ENCODE data around the gene CA9. TPM values are rescaled to one million over a fixed set of nuclear protein-coding genes. Genes with fewer than 3 reads are reported as not detected.

CA9 gene
- total RNA-seq, 1 experiment from 2014 or later = 3.2 TPM

DNA sequence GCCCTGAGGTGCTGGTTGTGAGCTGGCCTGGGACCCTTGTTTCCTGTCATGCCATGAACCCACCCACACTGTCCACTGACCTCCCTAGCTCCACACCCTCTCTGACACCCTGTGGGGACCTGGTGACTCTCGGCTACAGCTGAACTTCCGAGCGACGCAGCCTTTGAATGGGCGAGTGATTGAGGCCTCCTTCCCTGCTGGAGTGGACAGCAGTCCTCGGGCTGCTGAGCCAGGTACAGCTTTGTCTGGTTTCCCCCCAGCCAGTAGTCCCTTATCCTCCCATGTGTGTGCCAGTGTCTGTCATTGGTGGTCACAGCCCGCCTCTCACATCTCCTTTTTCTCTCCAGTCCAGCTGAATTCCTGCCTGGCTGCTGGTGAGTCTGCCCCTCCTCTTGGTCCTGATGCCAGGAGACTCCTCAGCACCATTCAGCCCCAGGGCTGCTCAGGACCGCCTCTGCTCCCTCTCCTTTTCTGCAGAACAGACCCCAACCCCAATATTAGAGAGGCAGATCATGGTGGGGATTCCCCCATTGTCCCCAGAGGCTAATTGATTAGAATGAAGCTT is 6.1 kb downstream of the CA9 start:
- H3K36me3 ChIP-seq = peaks cover 26% of the 10 kb centered on the region
- H3K4me3 ChIP-seq = no peak overlapping the region
- no peaks in the 10 kb centered on the region for H3K4me1 ChIP-seq
- H3K27me3 ChIP-seq = no peaks in the 10 kb centered on the region
- DNase-seq = no peak
- no peak overlapping the region for H3K27ac ChIP-seq
- H3K9me3 ChIP-seq (replicated peaks) = no peaks in the 10 kb centered on the region

GRCh38 chr9:35680331-35681105 is 6.8 kb downstream of the CA9 start:
- no peaks in the 10 kb centered on the region for H3K27me3 ChIP-seq
- no peaks in the 10 kb centered on the region for H3K9me3 ChIP-seq (replicated peaks)
- no peak for DNase-seq

GRCh38 chr9:35681341-35682002 is 7.7 kb downstream of the CA9 start:
- Histone ChIP-seq H3K9me3 (replicated peaks) (no peaks in the 10 kb centered on the region), H3K4me3 (no peak overlapping the region), H3K36me3 (peaks cover 41% of the 10 kb centered on the region), H3K4me1 (no peaks in the 10 kb centered on the region), H3K27ac (no peak overlapping the region), H3K27me3 (no peaks in the 10 kb centered on the region)
- DNase-seq = no peak

More at GRCh38 chr9:35680331-35681105, 6.8 kb downstream of the CA9 start:
- peaks cover 33% of the 10 kb centered on the region for H3K36me3 ChIP-seq
- no peak overlapping the region for H3K27ac ChIP-seq
- H3K4me3 ChIP-seq = no peak overlapping the region
- no peaks in the 10 kb centered on the region for H3K4me1 ChIP-seq

DNA sequence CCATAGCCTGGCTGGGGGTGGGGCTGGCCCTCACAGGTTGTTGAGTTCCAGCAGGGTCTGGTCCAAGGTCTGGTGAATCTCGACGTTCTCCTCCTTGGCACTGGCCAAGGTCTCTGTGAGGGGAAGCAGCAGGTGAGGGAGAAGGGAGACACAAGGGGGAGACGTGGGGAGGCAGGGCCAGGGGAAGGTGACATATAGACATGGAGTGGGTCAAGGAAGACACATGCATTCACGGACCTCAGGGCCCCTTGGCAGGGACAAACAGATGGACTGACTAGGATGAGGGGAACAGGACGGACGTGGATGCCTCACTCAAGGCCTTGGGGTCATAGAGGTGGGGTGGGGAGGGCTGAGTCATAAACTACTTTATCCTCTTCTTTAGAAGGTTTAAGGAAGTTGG is 8.3 kb downstream of the CA9 start:
- DNase-seq = no peak
- Histone ChIP-seq H3K27ac (no peak overlapping the region), H3K36me3 (peaks cover 41% of the 10 kb centered on the region), H3K9me3 (replicated peaks) (no peaks in the 10 kb centered on the region), H3K4me1 (no peaks in the 10 kb centered on the region; the same call in 1 of the 2 replicates), H3K4me3 (no peak overlapping the region), H3K27me3 (no peaks in the 10 kb centered on the region)

GRCh38 chr9:35682520-35683315 is 9.0 kb downstream of the CA9 start:
- Histone ChIP-seq H3K4me1 (peaks cover 5% of the 10 kb centered on the region), H3K9me3 (replicated peaks) (no peaks in the 10 kb centered on the region), H3K27ac (no peak overlapping the region), H3K4me3 (no peak overlapping the region), H3K36me3 (peaks cover 48% of the 10 kb centered on the region), H3K27me3 (no peaks in the 10 kb centered on the region)
- DNase-seq = no peak

- no peak for DNase-seq
- H3K9me3 ChIP-seq (replicated peaks) = no peaks in the 10 kb centered on the region
- H3K27ac ChIP-seq = no peak overlapping the region
- H3K27me3 ChIP-seq = no peaks in the 10 kb centered on the region
- H3K4me1 ChIP-seq = peaks cover 11% of the 10 kb centered on the region
- H3K4me3 ChIP-seq = no peak overlapping the region
- H3K36me3 ChIP-seq = peaks cover 53% of the 10 kb centered on the region
Observed at GRCh38 chr9:35683323-35683722, 9.6 kb downstream of the CA9 start.

DNA sequence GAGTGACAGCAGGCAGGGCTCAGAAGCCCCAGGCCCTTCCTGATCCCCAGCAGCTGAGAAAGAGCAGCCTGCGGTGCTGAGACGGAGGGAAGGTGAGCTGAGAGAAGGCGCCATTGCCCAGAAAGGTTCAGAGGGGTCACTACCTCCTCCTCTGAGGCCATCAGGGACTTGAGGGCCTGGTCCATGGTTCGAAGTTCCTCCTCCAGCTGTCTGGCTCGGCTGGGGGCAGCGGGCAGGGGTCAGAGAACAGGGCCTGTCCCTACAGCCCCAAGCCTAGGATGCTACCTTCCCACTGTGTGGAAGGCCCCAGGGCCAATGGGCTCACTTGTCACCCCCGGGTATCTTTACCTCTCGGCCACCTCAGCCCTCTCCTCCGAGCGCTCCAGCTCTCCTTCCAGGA is 11.2 kb downstream of the CA9 start:
- Histone ChIP-seq H3K4me3 (no peak overlapping the region), H3K4me1 (peaks cover 13% of the 10 kb centered on the region), H3K9me3 (replicated peaks) (no peaks in the 10 kb centered on the region), H3K27me3 (no peaks in the 10 kb centered on the region), H3K36me3 (peaks cover 53% of the 10 kb centered on the region), H3K27ac (no peak overlapping the region)
- no peak for DNase-seq

GRCh38 chr9:35685506-35685905 is 11.8 kb downstream of the CA9 start:
- Histone ChIP-seq H3K9me3 (replicated peaks) (no peaks in the 10 kb centered on the region), H3K27ac (no peak overlapping the region), H3K36me3 (peaks cover 53% of the 10 kb centered on the region), H3K4me3 (no peak overlapping the region), H3K4me1 (peaks cover 13% of the 10 kb centered on the region), H3K27me3 (no peaks in the 10 kb centered on the region)
- no peak for DNase-seq

DNA sequence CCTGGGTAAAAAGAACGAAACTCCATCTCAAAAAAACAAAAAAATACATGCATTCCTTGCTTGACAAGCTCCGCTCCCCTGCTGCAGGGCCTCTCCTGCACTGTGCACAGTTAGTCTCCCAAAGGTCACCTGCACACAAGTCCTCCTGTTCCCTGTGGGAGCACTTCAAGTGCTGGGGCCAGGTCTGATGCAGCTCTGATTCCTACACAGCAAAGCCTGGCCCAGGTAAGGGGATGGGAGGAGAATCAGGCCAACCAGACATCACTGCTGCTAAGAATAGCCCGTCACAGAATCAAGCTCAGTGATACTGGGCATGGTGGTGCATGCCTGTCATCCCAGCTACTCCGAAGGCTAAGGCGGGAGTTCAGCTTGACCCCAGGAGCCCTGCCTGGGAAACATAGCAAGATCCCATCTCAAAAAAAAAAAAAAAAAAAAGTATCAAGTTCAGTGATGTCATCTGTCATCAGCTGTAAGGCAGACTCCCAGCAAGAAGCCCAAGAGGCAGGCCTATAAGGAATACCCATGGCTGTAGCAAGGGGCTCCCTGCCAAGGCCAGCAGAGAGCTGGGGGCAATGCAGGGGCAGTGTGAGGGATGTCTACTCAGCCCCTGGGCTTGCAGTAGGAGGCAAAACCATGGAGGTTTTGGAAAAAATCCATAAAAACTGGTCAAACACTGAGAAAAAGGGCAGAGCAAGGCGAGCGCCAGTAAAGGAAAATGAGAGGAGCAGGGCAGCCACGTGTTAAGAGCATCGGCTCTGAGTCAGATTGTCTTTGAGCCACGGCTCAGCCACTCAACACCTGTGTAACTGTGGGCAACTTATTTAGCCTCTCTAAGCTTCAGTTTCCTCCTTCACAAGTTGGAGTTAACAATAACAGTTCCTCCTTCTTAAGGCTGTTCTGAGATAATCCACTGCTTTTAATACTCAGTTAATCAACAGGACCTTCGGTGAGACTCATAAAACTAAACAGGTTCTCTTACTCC is 12.8 kb downstream of the CA9 start:
- Histone ChIP-seq H3K4me1 (peaks cover 13% of the 10 kb centered on the region), H3K27ac (no peak overlapping the region), H3K9me3 (replicated peaks) (no peaks in the 10 kb centered on the region), H3K4me3 (no peak overlapping the region), H3K36me3 (peaks cover 53% of the 10 kb centered on the region), H3K27me3 (no peaks in the 10 kb centered on the region)
- no peak for DNase-seq

DNA sequence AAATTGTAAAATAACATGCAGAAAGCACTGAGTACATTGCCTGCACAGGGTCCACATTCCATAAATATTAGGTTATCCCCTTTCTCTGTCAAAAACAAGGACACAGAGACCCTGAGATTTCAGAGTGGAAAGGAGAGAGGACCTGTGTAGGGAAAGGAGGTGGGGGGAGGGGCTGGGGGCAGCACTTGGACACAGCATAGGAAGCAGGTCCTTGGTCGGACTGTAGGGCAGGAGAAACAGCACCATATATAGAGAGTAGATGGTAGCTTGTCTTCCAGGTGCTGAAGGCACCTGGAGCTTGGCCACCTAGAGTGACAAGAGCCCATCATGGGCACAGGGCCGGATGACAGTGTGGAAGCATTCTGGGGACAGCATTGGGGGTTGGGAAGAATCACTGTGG is 13.6 kb downstream of the CA9 start:
- no peak overlapping the region for H3K27ac ChIP-seq
- H3K4me1 ChIP-seq = peaks cover 13% of the 10 kb centered on the region
- no peaks in the 10 kb centered on the region for H3K27me3 ChIP-seq
- no peak for DNase-seq
- H3K36me3 ChIP-seq = peaks cover 53% of the 10 kb centered on the region
- no peaks in the 10 kb centered on the region for H3K9me3 ChIP-seq (replicated peaks)
- no peak overlapping the region for H3K4me3 ChIP-seq

- H3K27ac ChIP-seq = peak overlapping the region; percentile 97; the same call in 1 of the 2 replicates
- no peaks in the 10 kb centered on the region for H3K9me3 ChIP-seq (replicated peaks)
- peaks cover 13% of the 10 kb centered on the region for H3K4me1 ChIP-seq
- DNase-seq = no peak
- H3K4me3 ChIP-seq = peak overlapping the region; percentile 98
- peaks cover 45% of the 10 kb centered on the region for H3K36me3 ChIP-seq
- H3K27me3 ChIP-seq = no peaks in the 10 kb centered on the region
Observed at GRCh38 chr9:35687972-35688557, 14.3 kb downstream of the CA9 start.

- Histone ChIP-seq H3K36me3 (peaks cover 37% of the 10 kb centered on the region), H3K4me1 (peaks cover 13% of the 10 kb centered on the region)
- DNase-seq = peak; percentile 33 to 59
Observed at GRCh38 chr9:35688558-35689541, 15.1 kb downstream of the CA9 start.

More at GRCh38 chr9:35688558-35689541, 15.1 kb downstream of the CA9 start:
- Histone ChIP-seq H3K27me3 (no peaks in the 10 kb centered on the region), H3K9me3 (replicated peaks) (no peaks in the 10 kb centered on the region), H3K27ac (peak overlapping the region; percentile 97), H3K4me3 (peak overlapping the region; percentile 98)
